MM.1S (cell line): ENCODE measurements around the gene PCK1.

Experiments used
- CTCF ChIP-seq: fragments of 300-600 bp; sonication (generic); IDR thresholded peaks from 2 replicates; pipeline ENCODE4 v1.5.1; 2016; ENCODE audit warnings: antibody characterized with exemption, low read length, mixed read lengths
- EZH2 ChIP-seq: fragments of 300-600 bp; sonication (generic); optimal IDR thresholded peaks from 2 replicates; pipeline ENCODE3; 2017; ENCODE audit warnings: low read depth, mild to moderate bottlenecking, antibody characterized with exemption, low read length, mixed read lengths
- EZH2phosphoT487 ChIP-seq: fragments of 300-600 bp; sonication (generic); IDR thresholded peaks from 2 replicates; pipeline ENCODE4 v1.6.1; 2018; ENCODE audit warnings: antibody characterized with exemption, low read length

GRCh38 chr20:57525328-57526086 lies 35.4 kb upstream of the PCK1 start:
- TF ChIP-seq EZH2 (no peak), CTCF (no peak), EZH2phosphoT487 (no peak)
